IMR-90 (cell line): ENCODE results near the gene PCYT2.

Source experiments
- CEBPB ChIP-seq: IDR thresholded peaks from 2 replicates; pipeline ENCODE4 v1.6.1; 2012; ENCODE audit warnings: low read depth, low read length, improper control_type of control experiment
- MAZ ChIP-seq: IDR thresholded peaks from 2 replicates; pipeline ENCODE4 v1.6.1; 2012; ENCODE audit warnings: low read depth, mild to moderate bottlenecking, low read length, improper control_type of control experiment, moderate library complexity, borderline replicate concordance
- POLR2A ChIP-seq: IDR thresholded peaks from 2 replicates; pipeline ENCODE4 v1.6.1; 2012; ENCODE audit warnings: mild to moderate bottlenecking, low read depth, low read length
- RAD21 ChIP-seq: IDR thresholded peaks from 2 replicates; pipeline ENCODE4 v1.6.1; 2012; ENCODE audit warnings: low read length, improper control_type of control experiment
- RCOR1 ChIP-seq: IDR thresholded peaks from 2 replicates; pipeline ENCODE4 v1.6.1; 2012; ENCODE audit warnings: mild to moderate bottlenecking, low read length, improper control_type of control experiment; ENCODE audit not compliant: insufficient replicate concordance
- SMC3 ChIP-seq: fragments of 150-350 bp; IDR thresholded peaks from 2 replicates; pipeline ENCODE4 v1.6.1; 2016; ENCODE audit warnings: low read depth, mild to moderate bottlenecking, antibody characterized with exemption, low read length, moderate library complexity
- TF ChIP-seq, protein P1 (sequence below): conservative IDR thresholded peaks from 2 replicates; pipeline ENCODE4 v1.5.1; 2012; ENCODE audit warnings: mild to moderate bottlenecking, low read depth, low read length, improper control_type of control experiment
- TF ChIP-seq, protein P2 (sequence below): fragments of 150-350 bp; IDR thresholded peaks from 2 replicates; pipeline ENCODE4 v1.6.1; 2016; ENCODE audit warnings: low read depth, mild to moderate bottlenecking, low read length, moderate library complexity, borderline replicate concordance

DNA sequence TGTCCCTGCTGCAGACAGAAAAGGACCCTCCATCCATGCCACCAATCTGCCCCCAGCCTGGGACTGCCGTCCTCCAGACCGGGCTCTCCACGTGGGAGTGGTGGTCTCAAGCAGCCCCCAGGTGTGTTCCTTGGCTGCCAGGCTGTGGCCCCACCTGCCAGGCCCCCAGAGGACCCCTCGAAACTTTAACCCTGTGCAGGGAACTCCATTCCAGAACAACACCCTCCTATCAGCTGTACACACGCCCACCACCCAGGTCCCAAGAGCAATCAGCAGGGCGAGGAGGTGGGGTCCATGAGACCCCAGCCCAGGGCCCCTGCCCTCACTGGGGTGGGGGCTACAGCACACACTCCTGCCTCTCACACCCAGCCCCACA lies 24.5 kb upstream of the PCYT2 start:
- TF ChIP-seq, protein P1, sequence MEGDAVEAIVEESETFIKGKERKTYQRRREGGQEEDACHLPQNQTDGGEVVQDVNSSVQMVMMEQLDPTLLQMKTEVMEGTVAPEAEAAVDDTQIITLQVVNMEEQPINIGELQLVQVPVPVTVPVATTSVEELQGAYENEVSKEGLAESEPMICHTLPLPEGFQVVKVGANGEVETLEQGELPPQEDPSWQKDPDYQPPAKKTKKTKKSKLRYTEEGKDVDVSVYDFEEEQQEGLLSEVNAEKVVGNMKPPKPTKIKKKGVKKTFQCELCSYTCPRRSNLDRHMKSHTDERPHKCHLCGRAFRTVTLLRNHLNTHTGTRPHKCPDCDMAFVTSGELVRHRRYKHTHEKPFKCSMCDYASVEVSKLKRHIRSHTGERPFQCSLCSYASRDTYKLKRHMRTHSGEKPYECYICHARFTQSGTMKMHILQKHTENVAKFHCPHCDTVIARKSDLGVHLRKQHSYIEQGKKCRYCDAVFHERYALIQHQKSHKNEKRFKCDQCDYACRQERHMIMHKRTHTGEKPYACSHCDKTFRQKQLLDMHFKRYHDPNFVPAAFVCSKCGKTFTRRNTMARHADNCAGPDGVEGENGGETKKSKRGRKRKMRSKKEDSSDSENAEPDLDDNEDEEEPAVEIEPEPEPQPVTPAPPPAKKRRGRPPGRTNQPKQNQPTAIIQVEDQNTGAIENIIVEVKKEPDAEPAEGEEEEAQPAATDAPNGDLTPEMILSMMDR: no peak
- TF ChIP-seq SMC3 (no peak), CEBPB (no peak), RAD21 (no peak), POLR2A (no peak), RCOR1 (no peak), MAZ (no peak)
- TF ChIP-seq, protein P2, sequence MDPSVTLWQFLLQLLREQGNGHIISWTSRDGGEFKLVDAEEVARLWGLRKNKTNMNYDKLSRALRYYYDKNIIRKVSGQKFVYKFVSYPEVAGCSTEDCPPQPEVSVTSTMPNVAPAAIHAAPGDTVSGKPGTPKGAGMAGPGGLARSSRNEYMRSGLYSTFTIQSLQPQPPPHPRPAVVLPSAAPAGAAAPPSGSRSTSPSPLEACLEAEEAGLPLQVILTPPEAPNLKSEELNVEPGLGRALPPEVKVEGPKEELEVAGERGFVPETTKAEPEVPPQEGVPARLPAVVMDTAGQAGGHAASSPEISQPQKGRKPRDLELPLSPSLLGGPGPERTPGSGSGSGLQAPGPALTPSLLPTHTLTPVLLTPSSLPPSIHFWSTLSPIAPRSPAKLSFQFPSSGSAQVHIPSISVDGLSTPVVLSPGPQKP: no peak
